Activated CD4-positive, CD25-positive, alpha-beta regulatory T cell treated with anti-CD3 and anti-CD28 coated beads, Interleukin-2, amount 50 U/mL, for 24 hours (primary cell): Measurements from ENCODE around the gene NEK5.

Experiments used
- ATAC-seq, 2 donors: fragments of 150-1000 bp; cut with Tn5 transposase; one replicate each; pipeline ENCODE4 v1.10.0; 2021; ENCODE audit warnings: mild to moderate bottlenecking in 1 of 2, moderate library complexity in 1 of 2

Gene NEK5

GRCh38 chr13:52009946-52010345, 118.9 kb downstream of the NEK5 start:
- ATAC-seq = no peak

- no peak for ATAC-seq
Observed at GRCh38 chr13:52006523-52007245, 122.2 kb downstream of the NEK5 start.

GRCh38 chr13:52005841-52006522, 122.9 kb downstream of the NEK5 start:
- no peak for ATAC-seq

- ATAC-seq = no peak
Observed at GRCh38 chr13:52004511-52005170, 124.2 kb downstream of the NEK5 start.

- ATAC-seq = no peak
Observed at GRCh38 chr13:52003541-52003940, 125.3 kb downstream of the NEK5 start.

- no peak for ATAC-seq
Observed at GRCh38 chr13:52002361-52002760, 126.5 kb downstream of the NEK5 start.

GRCh38 chr13:52001120-52001731, 127.6 kb downstream of the NEK5 start:
- ATAC-seq = peak; percentile 46 to 66

GRCh38 chr13:51999921-52000320, 129.0 kb downstream of the NEK5 start:
- ATAC-seq = no peak

- no peak for ATAC-seq
Observed at GRCh38 chr13:51999510-51999911, 129.4 kb downstream of the NEK5 start.

- no peak for ATAC-seq
Observed at GRCh38 chr13:51998723-51999509, 130.0 kb downstream of the NEK5 start.

GRCh38 chr13:51997641-51998330, 131.1 kb downstream of the NEK5 start:
- ATAC-seq = no peak

- no peak for ATAC-seq
Observed at GRCh38 chr13:51997186-51997585, 131.7 kb downstream of the NEK5 start.

- ATAC-seq = no peak
Observed at GRCh38 chr13:51996641-51997040, 132.2 kb downstream of the NEK5 start.

- ATAC-seq = no peak
Observed at GRCh38 chr13:51995677-51996551, 133.0 kb downstream of the NEK5 start.

- ATAC-seq = no peak
Observed at GRCh38 chr13:51993713-51994112, 135.2 kb downstream of the NEK5 start.

- no peak for ATAC-seq
Observed at GRCh38 chr13:51988988-51989618, 139.8 kb downstream of the NEK5 start.
